Left cardiac atrium (tissue), 4 donors: Measurements from ENCODE around the gene STK35. TPM values are rescaled to one million over a fixed set of nuclear protein-coding genes. Genes with fewer than 3 reads are reported as not detected.

Experiments used
- ATAC-seq, 2 donors: fragments of 200-7000 bp; cut with Tn5 transposase; one replicate each; pipeline ENCODE4 v1.9.1; 2020; ENCODE audit warnings: mild to moderate bottlenecking in 2 of 2, moderate library complexity in 2 of 2
- DNase-seq: peaks from one replicate; pipeline ENCODE4 v3.0.0-alpha.2; 2020
- intact Hi-C, 2 donors: fragments of 100-400 bp; cut with DNase I; formaldehyde crosslinking; loops; one replicate each; pipeline versions ENCODE4 v1.14.1 to v1.15.1; 2022 to 2023
- long read RNA-seq: library from polyadenylated mRNA; unstranded; transcript quantifications from one replicate; pipeline ENCODE4 v2.0.0, GENCODE V29; 2021
- total RNA-seq, 2 donors: library from RNA; stranded (reverse); fragmentation: NEBNext Ultra II Directional; extraction: Animal tissue kit (Norgen Biotek cat#: 25700); gene quantifications; one replicate each; pipeline ENCODE4 v1.2.1, GENCODE V29; 2021
- donor health status: DM: no; HTN: yes; CAD: no.
- donor health status: DM: no; HTN: yes; CAD: no; lungs with severe emphysema.
- donor health status: DM: yes; HTN: yes; CAD: no.
- donor health status: Dilated cardiomyopathy.

The STK35 gene
- 10 to 100 TPM; 13.2 to 19.3 TPM for total RNA-seq
- long read RNA-seq, partial matches to known transcripts: 0 of 34 reads
- long read RNA-seq, other reads (novel, unspliced or antisense): 34 of 34 reads

DNA sequence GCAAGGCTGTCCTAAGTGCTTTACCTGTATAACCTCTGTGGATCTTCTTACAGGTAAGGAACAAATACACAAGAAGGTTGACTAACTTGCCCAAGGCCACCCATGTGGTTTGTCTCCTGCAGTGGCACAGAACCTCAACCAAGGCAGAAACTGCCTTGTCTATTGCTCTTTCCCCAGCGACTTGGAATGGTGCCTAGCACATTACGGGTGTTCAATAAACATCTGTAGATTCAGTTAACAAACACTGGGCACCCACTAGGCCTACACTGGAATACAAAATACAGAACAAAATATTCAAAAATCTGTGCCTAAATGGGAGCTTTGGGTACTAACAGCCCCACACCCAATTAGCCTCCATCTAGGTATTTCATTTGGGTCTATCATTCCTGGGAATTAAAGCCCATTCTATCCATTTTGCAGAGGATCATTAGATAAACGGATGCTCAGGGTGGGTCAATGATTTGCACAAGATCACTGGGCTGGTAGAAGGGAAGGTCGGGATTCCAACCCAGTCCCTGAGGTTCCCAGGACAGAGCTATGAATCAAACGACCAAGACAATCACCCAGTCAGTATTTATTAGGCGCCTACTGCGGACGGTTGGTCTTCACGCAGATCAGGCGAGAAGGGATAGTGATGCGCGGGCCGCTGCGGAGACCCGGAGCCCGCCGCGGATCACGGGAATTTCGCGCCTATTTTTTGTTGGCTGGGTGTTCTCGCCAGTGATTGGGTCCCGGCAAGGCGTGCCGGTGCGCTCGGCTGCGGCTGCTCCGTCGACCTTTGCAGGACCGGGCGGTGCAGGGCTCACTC lies at the start of gene STK35:
Gene STK35, plus strand, starts transcription at position 771 of the 808 bp plus-strand sequence. CDS start 55 bp downstream, outside the sequence.
- ATAC-seq: peak; percentile 62 to 82
- intact Hi-C loops: loop anchor here in 1 of 2 donors (5.0 kb wide), 1 partner anchor 46 kb away; no protein-coding TSS in a partner anchor
- DNase-seq: no peak

GRCh38 chr20:2051946-2052345 lies 49.7 kb upstream of the STK35 start:
- DNase-seq: no peak
- no peak for ATAC-seq
- intact Hi-C loops: no loop called here

- no peak for ATAC-seq
- intact Hi-C loops: no loop called here
- no peak for DNase-seq
Observed at GRCh38 chr20:2052741-2053140, 48.9 kb upstream of the STK35 start.

- DNase-seq: no peak
- no peak for ATAC-seq
- intact Hi-C loops: no loop called here
Observed at GRCh38 chr20:2053615-2054014, 48.0 kb upstream of the STK35 start.

DNA sequence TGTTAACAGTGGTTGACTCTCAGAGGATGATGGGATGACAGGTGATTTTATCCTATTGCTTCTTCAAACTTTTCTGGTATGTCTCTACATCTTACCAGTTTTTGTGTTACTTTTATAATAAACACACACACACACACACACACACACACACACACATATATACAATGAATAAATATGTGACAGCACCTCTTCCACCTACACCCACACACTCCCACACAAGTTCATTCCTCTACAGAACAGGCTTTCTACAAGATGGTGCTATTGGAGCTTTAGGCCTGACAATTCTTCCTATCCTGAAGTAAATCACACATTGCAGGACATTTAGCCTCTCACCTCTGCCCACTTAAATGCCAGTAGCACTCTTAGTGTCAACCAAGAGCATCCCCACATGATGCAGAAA lies 46.7 kb upstream of the STK35 start:
- intact Hi-C loops: no loop called here
- DNase-seq: no peak

DNA sequence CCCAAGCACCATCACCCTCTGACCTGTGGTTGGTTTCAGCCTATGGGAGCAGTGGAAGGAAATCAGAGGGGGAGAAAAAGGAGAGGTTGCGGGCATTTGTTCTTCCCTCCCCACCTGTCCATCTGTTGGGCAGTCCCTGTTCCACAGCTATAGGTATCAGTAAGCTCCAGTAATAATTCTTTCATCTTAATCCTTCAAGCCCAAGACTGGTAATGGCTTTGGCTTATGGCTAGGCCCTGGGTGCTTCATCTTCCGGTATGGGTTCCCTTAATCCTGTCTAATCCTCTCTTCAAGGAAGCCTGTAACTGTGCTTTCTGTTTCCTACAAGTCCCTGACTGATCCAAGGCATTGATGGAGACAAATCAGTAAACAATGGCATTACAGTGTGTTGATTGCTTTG lies 42.2 kb upstream of the STK35 start:
- DNase-seq (no peak), ATAC-seq (no peak)
- intact Hi-C loops: no loop called here

More for the DNA sequence above, 46.7 kb upstream of the STK35 start:
- no peak for ATAC-seq

DNA sequence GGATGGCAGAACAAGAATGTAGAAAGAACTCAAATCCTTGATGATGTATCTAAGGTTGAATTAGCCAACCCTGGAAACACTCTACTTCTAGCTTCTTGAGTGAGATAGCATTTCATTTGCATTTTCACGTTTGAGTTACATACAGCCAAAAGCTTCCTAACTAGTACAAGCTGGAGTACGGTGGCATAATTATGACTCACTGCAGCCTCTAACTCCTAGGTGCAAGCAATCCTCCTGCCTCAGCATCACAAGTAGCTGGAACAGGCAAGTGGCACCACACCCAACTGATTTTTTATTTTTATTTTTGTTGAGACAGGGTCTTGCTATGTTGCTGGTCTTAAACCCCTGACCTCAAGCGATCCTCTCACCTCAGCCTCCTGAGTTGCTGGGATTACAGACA lies 36.5 kb upstream of the STK35 start:
- ATAC-seq (no peak), DNase-seq (no peak)
- intact Hi-C loops: no loop called here

- DNase-seq (no peak), ATAC-seq (no peak)
- intact Hi-C loops: no loop called here
Observed at GRCh38 chr20:2066461-2067122, 35.0 kb upstream of the STK35 start.

- ATAC-seq (peak in 1 of 2 donors; percentile 50), DNase-seq (no peak)
- intact Hi-C loops: loop anchor here in 1 of 2 donors (10.0 kb wide), 1 partner anchor 106 kb away; no protein-coding TSS in a partner anchor
Observed at GRCh38 chr20:2080532-2081224, 20.9 kb upstream of the STK35 start.

GRCh38 chr20:2084703-2085102 lies 16.9 kb upstream of the STK35 start:
- intact Hi-C loops: loop anchor here (5.0 to 10.0 kb wide), 2 partner anchors 88 to 110 kb away; no protein-coding TSS in a partner anchor
- DNase-seq: no peak
- peak; percentile 35 to 72 for ATAC-seq

- DNase-seq (no peak), ATAC-seq (peak; percentile 49 to 53)
- intact Hi-C loops: loop anchor here (2.0 to 10.0 kb wide), 3 partner anchors 86 to 112 kb away; no protein-coding TSS in a partner anchor
Observed at GRCh38 chr20:2086177-2086979, 15.2 kb upstream of the STK35 start.

DNA sequence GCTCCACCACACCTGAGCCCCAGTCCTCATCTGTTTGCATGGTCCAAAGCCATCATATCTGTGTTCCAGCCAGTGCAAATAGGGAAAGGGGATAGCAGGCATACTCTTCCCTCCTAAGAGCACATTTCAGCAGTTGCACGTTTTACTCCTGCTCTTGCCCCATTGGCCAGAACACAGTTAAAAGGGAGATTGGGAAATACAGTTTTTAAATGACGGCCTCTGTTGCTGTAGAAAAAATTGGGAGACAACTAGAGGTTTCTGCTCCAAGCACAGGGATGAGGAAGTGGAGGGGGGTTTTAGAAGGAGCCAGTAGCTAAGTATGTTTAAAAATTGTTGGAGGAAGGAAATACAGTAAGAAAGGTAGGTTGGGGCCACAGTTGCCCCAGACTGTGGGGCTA lies 14.6 kb upstream of the STK35 start:
- intact Hi-C loops: loop anchor here (2.0 to 10.0 kb wide), 3 partner anchors 85 to 112 kb away; no protein-coding TSS in a partner anchor
- DNase-seq: no peak
- no peak for ATAC-seq

GRCh38 chr20:2088891-2089290 lies 12.7 kb upstream of the STK35 start:
- intact Hi-C loops: loop anchor here (5.0 to 10.0 kb wide), 2 partner anchors 83 to 114 kb away; no protein-coding TSS in a partner anchor
- ATAC-seq (no peak), DNase-seq (no peak)

DNA sequence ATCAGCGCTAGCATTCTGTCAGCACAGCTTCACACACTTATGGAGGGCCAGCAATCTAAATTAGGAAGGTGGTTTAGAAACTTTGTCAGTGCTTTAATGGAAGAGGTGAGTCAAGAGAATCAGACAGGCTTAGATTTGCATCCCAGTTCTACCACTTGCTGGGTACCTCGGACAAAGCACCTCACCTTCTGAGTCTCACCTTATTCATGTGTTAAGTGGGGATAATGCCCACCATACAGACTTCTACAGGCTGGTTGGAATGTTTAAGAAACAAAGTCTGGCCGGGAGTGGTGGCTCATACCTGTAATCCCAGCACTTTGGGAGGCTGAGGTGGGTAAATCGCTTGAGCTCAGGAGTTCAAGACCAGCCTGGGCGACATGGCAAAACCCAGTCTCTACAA lies 12.2 kb upstream of the STK35 start:
- intact Hi-C loops: loop anchor here (5.0 to 10.0 kb wide), 2 partner anchors 83 to 115 kb away; no protein-coding TSS in a partner anchor
- no peak for DNase-seq
- no peak for ATAC-seq

GRCh38 chr20:2093159-2093781 lies 8.4 kb upstream of the STK35 start:
- ATAC-seq: no peak
- intact Hi-C loops: no loop called here
- DNase-seq: no peak

DNA sequence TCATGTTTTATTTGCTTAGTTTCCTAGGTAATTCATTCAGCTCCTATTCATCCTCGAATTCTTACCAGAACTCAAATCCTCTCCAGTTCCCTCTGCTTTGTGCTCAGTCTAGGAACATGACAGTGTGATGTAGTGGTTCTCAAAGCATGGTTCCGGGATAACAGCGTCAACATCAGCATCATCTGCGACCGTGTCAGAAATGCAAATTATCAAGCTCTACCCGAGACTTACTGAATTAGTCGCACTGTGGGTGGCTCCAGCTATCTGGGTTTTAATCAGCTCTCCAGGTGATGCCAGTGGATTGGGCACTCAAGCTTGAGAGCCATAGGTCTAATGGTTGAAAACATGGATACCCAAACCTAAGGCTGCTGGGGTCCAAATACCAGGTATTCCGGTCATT lies 7.7 kb upstream of the STK35 start:
- intact Hi-C loops: no loop called here
- no peak for DNase-seq
- no peak for ATAC-seq

GRCh38 chr20:2101865-2102584 lies 398 bp downstream of the STK35 start:
- intact Hi-C loops: loop anchor here in 1 of 2 donors (5.0 kb wide), 1 partner anchor 45 kb away; no protein-coding TSS in a partner anchor
- peak; percentile 94 for DNase-seq

More at GRCh38 chr20:2101865-2102584, 398 bp downstream of the STK35 start:
- ATAC-seq: peak; percentile 91 to 94
